Endothelial cell of umbilical vein (primary cell): Measurements from ENCODE around the gene TMEM106C. TPM values are rescaled to one million over a fixed set of nuclear protein-coding genes. Genes with fewer than 3 reads are reported as not detected.

Experiments used
- BruUV-seq: library from RNA; stranded (reverse); fragments of 400-500 nt; replicated peaks from 2 replicates; lab custom pipeline; 2021; lab: Mats Ljungman, UMichigan
- CTCF ChIA-PET: fragments of 300-600, 350-600 bp; sonication (Branson Sonifier 250); formaldehyde crosslinking; loops from one replicate; lab custom pipeline; 2021; ENCODE audit warnings: antibody characterized with exemption, inconsistent platforms; lab: Charles Lee
- POLR2A ChIA-PET: fragments of 300-600, 350-600 bp; sonication (Branson Sonifier 250); formaldehyde crosslinking; loops from one replicate; lab custom pipeline; 2021; ENCODE audit warnings: antibody characterized with exemption, inconsistent platforms; lab: Charles Lee
- DNase-seq: peaks from one replicate; pipeline ENCODE4 v3.0.0-alpha.2; 2011; ENCODE audit warnings: low read depth, low spot score
- FAIRE-seq: peaks from 2 replicates; lab custom pipeline; 2011; peaks lifted over from hg19 to GRCh38; lab: Jason Lieb, UNC
- H2AFZ ChIP-seq: 2 replicates; pipeline ENCODE4 v1.6.0; 2012; ENCODE audit warnings: low read depth, low read length, control low read depth, inconsistent platforms
- H3K27ac ChIP-seq: 2 replicates; pipeline ENCODE4 v1.5.1; 2011; ENCODE audit warnings: low read depth, mild to moderate bottlenecking, control low read depth, low read length, moderate library complexity; ENCODE audit not compliant: insufficient read depth
- H3K27me3 ChIP-seq, 2 experiments: 2 replicates each; pipeline versions ENCODE4 v1.6.0 to v1.6.1; 2011; ENCODE audit warnings: low read length in 2 of 2, mixed read lengths in 1 of 2; ENCODE audit not compliant: control insufficient read depth in 2 of 2, insufficient read depth in 2 of 2
- H3K36me3 ChIP-seq, 2 experiments: 2 replicates in 1 of 2; 3 replicates in 1 of 2; pipeline ENCODE4 v1.5.1; 2011; ENCODE audit warnings: low read length in 2 of 2, mild to moderate bottlenecking in 1 of 2, moderate library complexity in 1 of 2; ENCODE audit not compliant: control insufficient read depth in 2 of 2, insufficient read depth in 2 of 2; ENCODE audit errors: extremely low read depth in 1 of 2
- H3K4me1 ChIP-seq: 3 replicates; pipeline ENCODE4 v1.5.1; 2011; ENCODE audit warnings: mild to moderate bottlenecking, low read length; ENCODE audit not compliant: control insufficient read depth, insufficient read depth; ENCODE audit errors: extremely low read depth
- H3K4me2 ChIP-seq: 2 replicates; pipeline ENCODE4 v1.6.1; 2011; ENCODE audit warnings: low read length, control low read depth, mixed read lengths; ENCODE audit not compliant: insufficient read depth
- H3K4me3 ChIP-seq, 3 experiments: fragments of 200-600 bp in 1 of 3; sonication (generic), shearing (Covaris generic) in 1 of 3; replicated peaks in 1 of 3; 2 replicates each; pipeline ENCODE4 v1.5.1; 2011 to 2016; ENCODE audit warnings: control low read depth in 3 of 3, low read length in 3 of 3, mild to moderate bottlenecking in 2 of 3, inconsistent platforms in 1 of 3, low read depth in 1 of 3, moderate library complexity in 1 of 3; ENCODE audit not compliant: insufficient read depth in 1 of 3
- H3K79me2 ChIP-seq: 2 replicates; pipeline ENCODE4 v1.6.0; 2012; ENCODE audit warnings: low read length, inconsistent platforms; ENCODE audit not compliant: control insufficient read depth, insufficient read depth
- H3K9ac ChIP-seq: replicated peaks from 2 replicates; pipeline ENCODE3; 2011; ENCODE audit warnings: low read length, control low read depth; ENCODE audit not compliant: insufficient read depth; ENCODE audit errors: extremely low read depth
- H3K9me1 ChIP-seq: replicated peaks from 3 replicates; pipeline ENCODE4 v1.6.0; 2011; ENCODE audit warnings: mild to moderate bottlenecking, low read length; ENCODE audit not compliant: control insufficient read depth, insufficient read depth; ENCODE audit errors: extremely low read depth
- H3K9me3 ChIP-seq: replicated peaks from 2 replicates; pipeline ENCODE4 v1.5.1; 2012; ENCODE audit warnings: low read length, inconsistent platforms; ENCODE audit not compliant: control insufficient read depth, insufficient read depth
- H4K20me1 ChIP-seq: replicated peaks from 2 replicates; pipeline ENCODE3; 2011; ENCODE audit warnings: mild to moderate bottlenecking, low read length; ENCODE audit not compliant: control insufficient read depth, insufficient read depth; ENCODE audit errors: extremely low read depth
- EZH2 ChIP-seq: IDR thresholded peaks from 2 replicates; pipeline ENCODE4 v1.6.1; 2012; ENCODE audit warnings: borderline replicate concordance, low read depth, mild to moderate bottlenecking, moderate library complexity, low read length, inconsistent platforms; ENCODE audit not compliant: severe bottlenecking
- FOS ChIP-seq: IDR thresholded peaks from 2 replicates; pipeline ENCODE4 v1.6.1; 2011; ENCODE audit warnings: mild to moderate bottlenecking, low read length, moderate library complexity, borderline replicate concordance; ENCODE audit not compliant: insufficient read depth
- GATA2 ChIP-seq: IDR thresholded peaks from 2 replicates; pipeline ENCODE4 v1.7.0; 2011; ENCODE audit warnings: low read depth, mild to moderate bottlenecking, moderate library complexity, mixed read lengths, low read length; ENCODE audit not compliant: insufficient read length, insufficient read depth
- JUN ChIP-seq: IDR thresholded peaks from 2 replicates; pipeline ENCODE4 v1.6.1; 2011; ENCODE audit warnings: borderline replicate concordance, low read depth; ENCODE audit not compliant: insufficient read length, insufficient read depth
- MYC ChIP-seq: IDR thresholded peaks from one replicate; pipeline ENCODE4 v1.6.1; 2011; ENCODE audit warnings: mild to moderate bottlenecking, low read depth, low read length
- POLR2A ChIP-seq: IDR thresholded peaks from 2 replicates; pipeline ENCODE4 v1.6.1; 2012; ENCODE audit warnings: low read depth, mild to moderate bottlenecking, control low read depth, low read length
- POLR2AphosphoS5 ChIP-seq: IDR thresholded peaks from 2 replicates; pipeline ENCODE4 v1.6.1; 2012; ENCODE audit warnings: low read depth, mild to moderate bottlenecking, control low read depth, low read length, moderate library complexity; ENCODE audit not compliant: insufficient read depth
- dilution Hi-C: fragments of 300-500 bp; cut with MboI; formaldehyde crosslinking; loops from one replicate; pipeline ENCODE4 v1.15.0; 2019; ENCODE audit warnings: low sequenced_read_pairs; ENCODE audit not compliant: extremely low pct_ligation_motif_present
- intact Hi-C: fragments of 100-400 bp; cut with micrococcal nuclease; formaldehyde crosslinking; loops from one replicate; pipeline ENCODE4 v1.10.0; 2022
- polyA plus RNA-seq, 4 experiments: library from polyadenylated mRNA; depleted of rRNA in 3 of 4; stranded (reverse) in 3 of 4; unstranded in 1 of 4; fragments of >200 nt; gene quantifications; 2 replicates each; pipeline versions ENCODE4 v1.2.1 to v1.2.3, GENCODE V29; 2011 to 2012; ENCODE audit warnings: missing spikeins in 1 of 4
- total RNA-seq: library from RNA; stranded (reverse); gene quantifications from 2 replicates; pipeline ENCODE4 v1.2.3, GENCODE V29; 2021
- TF ChIP-seq, protein P1 (sequence below): IDR thresholded peaks from 2 replicates; pipeline ENCODE4 v1.6.1; 2011; ENCODE audit not compliant: insufficient read depth, insufficient read length
- TF ChIP-seq, protein P2 (sequence below), 2 donors: IDR thresholded peaks; 1 replicate in 1 of 2; 2 replicates in 1 of 2; pipeline ENCODE4 v1.5.1; 2011; ENCODE audit warnings: low read length in 2 of 2, mild to moderate bottlenecking in 2 of 2, moderate library complexity in 2 of 2, control low read depth in 1 of 2, inconsistent platforms in 1 of 2, low read depth in 1 of 2; ENCODE audit not compliant: insufficient read depth in 1 of 2; ENCODE audit errors: extremely low read depth in 1 of 2

TMEM106C gene
- total and polyA plus RNA-seq, 2 donors (not counting 3 experiments of a cell fraction or from before 2014, with no cell fraction given) = 84.4 to 148 TPM

DNA sequence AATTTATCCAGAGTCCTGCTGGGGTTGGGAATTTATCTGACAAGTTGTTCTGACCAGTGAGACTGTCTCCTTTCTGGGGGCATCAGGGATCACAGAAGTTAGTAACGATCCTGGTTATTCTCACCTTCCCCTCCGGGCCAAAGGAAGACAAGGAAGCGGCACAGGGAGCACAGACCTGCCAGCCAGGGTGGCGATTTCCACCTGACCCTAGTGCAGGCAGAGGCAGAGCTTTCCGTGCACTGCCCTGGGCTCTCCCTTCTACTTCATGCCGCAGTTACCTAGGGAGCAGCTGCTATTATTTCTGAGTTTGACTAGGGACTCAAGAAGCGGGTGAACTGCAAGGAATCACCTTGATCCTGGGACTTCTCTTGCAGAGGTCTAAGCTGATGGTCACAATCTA lies 7.4 kb downstream of the TMEM106C start:
- no peak overlapping the region for H3K4me3 ChIP-seq
- no TSS peak for BruUV-seq
- TF ChIP-seq POLR2AphosphoS5 (no peak), JUN (no peak)
- TF ChIP-seq, protein P1, sequence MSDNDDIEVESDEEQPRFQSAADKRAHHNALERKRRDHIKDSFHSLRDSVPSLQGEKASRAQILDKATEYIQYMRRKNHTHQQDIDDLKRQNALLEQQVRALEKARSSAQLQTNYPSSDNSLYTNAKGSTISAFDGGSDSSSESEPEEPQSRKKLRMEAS = no peak
- POLR2A ChIA-PET = no interaction called here
- H4K20me1 ChIP-seq = no peaks in the 10 kb centered on the region
- CTCF ChIA-PET = interaction anchor here (1.2 kb wide), 1 partner anchor 9 kb away, joined by 4 read pairs; no protein-coding TSS in a partner anchor
- H3K4me1 ChIP-seq = no peaks in the 10 kb centered on the region
- no peaks in the 10 kb centered on the region for H3K9me3 ChIP-seq
- H3K4me2 ChIP-seq = no peak overlapping the region
- no peak overlapping the region for H3K9ac ChIP-seq
- DNase-seq (no peak), FAIRE-seq (no peak)
- peaks cover 0 to 2% of the 10 kb centered on the region in 2 experiments for H3K36me3 ChIP-seq
- H3K27ac ChIP-seq = no peak overlapping the region
- intact Hi-C loops = no loop called here
- H3K9me1 ChIP-seq = no peaks in the 10 kb centered on the region
- no peaks in the 10 kb centered on the region for H3K27me3 ChIP-seq
- dilution Hi-C loops = no loop called here
- no peaks in the 10 kb centered on the region for H3K79me2 ChIP-seq
- H2AFZ ChIP-seq = no peak overlapping the region

DNA sequence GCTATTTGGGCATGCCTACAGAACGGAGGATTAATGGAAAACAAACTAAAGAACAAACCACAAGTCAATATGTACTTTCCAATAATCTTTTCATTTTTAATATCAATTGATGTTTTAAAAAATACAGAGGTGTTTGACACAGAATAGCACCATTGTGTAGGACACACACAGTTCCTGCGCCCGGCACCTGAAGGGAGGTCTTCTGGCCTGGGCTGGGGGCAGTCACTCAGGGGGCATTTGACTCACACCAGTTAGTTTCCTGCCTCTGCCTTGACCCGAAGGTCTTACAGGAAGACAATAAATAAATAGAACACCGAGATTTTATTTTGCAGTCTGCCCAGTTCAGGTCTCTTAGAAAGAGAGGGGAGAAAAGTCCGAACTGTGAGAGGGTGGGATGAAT lies 9.5 kb downstream of the TMEM106C start:
- TF ChIP-seq POLR2AphosphoS5 (no peak), POLR2A (no peak), MYC (no peak), FOS (no peak), EZH2 (no peak), GATA2 (no peak)
- TF ChIP-seq, protein P2, sequence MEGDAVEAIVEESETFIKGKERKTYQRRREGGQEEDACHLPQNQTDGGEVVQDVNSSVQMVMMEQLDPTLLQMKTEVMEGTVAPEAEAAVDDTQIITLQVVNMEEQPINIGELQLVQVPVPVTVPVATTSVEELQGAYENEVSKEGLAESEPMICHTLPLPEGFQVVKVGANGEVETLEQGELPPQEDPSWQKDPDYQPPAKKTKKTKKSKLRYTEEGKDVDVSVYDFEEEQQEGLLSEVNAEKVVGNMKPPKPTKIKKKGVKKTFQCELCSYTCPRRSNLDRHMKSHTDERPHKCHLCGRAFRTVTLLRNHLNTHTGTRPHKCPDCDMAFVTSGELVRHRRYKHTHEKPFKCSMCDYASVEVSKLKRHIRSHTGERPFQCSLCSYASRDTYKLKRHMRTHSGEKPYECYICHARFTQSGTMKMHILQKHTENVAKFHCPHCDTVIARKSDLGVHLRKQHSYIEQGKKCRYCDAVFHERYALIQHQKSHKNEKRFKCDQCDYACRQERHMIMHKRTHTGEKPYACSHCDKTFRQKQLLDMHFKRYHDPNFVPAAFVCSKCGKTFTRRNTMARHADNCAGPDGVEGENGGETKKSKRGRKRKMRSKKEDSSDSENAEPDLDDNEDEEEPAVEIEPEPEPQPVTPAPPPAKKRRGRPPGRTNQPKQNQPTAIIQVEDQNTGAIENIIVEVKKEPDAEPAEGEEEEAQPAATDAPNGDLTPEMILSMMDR (IDR thresholded peaks at IDR 0.05; ENCODE audit: extremely low read depth in 1 of 2, insufficient read depth in 1 of 2, low read depth in 1 of 2, low read length in 2 of 2) = no peak
- TF ChIP-seq, protein P1 = no peak
- intact Hi-C loops = no loop called here
- no TSS peak for BruUV-seq
- Histone ChIP-seq H3K27ac (no peak overlapping the region), H3K9me3 (no peaks in the 10 kb centered on the region), H3K9ac (no peak overlapping the region), H3K4me2 (no peak overlapping the region), H3K9me1 (no peaks in the 10 kb centered on the region), H3K4me1 (no peaks in the 10 kb centered on the region), H4K20me1 (no peaks in the 10 kb centered on the region), H3K79me2 (no peaks in the 10 kb centered on the region), H3K36me3 (peaks cover 0 to 2% of the 10 kb centered on the region in 2 experiments), H3K27me3 (no peaks in the 10 kb centered on the region), H3K4me3 (no peak overlapping the region), H2AFZ (no peak overlapping the region)
- CTCF ChIA-PET = no interaction called here
- dilution Hi-C loops = no loop called here
- FAIRE-seq (no peak), DNase-seq (no peak)
- POLR2A ChIA-PET = no interaction called here
